ENCODE measurements around the gene SLC16A12.

The SLC16A12 gene

DNA sequence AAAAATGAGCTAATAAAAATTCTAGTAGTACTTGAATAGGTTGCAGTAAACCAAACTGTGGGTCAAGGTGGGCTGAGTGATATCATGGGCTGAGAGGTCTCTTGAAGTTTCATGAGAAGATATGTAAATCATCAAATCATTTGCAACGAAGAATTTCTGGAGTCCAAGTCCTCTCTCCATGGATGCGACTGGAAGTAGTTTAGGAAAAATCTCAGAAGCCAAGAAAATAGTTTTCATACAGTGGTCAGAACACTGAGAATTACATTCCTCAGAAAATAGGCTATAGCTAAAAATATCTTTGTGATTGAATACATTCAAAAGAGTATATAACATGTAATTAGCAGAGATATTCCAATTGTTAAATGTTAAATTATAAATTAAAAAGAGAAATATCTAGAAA is 146.6 kb downstream of the SLC16A12 start:
- DNase-seq: no peak

DNA sequence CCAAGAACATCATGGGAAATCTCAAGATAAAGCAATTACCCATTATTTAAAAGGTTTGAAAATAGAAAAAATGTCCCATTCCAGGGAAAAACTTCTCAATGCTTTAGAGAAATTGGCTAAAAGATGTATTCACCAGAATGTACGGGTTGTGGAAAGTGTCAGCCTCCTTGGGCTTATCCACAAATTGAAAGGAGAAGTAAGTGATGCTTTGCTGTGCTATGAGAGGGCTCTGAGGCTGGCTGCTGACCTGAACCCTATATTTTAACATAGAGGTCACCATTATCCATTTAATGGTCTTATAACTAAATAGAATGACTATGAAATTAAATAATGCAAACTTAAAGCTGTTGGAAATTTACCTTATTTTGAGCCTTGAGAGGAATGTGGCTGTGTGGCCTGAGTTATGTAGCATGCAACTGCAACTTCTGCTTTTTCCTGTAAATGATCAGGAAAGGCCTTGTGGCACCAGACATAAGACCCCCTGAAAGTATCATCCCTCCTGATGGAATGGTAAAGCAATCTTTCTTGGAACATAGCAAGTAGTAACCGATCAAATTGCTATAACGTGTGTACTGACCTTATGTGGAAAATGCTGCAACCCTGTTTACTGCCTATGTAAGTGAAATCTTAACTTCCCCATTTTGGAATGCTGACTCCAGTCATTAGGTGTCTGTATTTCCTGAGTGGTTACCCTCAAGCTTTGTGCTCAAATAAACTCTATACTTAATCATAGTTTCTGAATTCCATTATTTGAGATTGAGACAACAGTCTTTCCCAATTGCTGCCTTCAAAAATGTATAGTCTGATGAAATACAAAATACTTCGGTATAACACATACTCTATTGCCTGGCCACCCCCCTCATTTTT is 150.7 kb downstream of the SLC16A12 start:
- DNase-seq: no peak

GRCh38 chr10:89382757-89383156 is 152.6 kb downstream of the SLC16A12 start:
- DNase-seq: no peak

Data from stimulated activated CD4-positive, alpha-beta T cell treated with anti-CD3 and anti-CD28 coated beads, Interleukin-4, amount 100 ng/mL, for 1 hour (primary cell).